GM21526 (cell line): Measurements from ENCODE around the gene LRRC25.
"Not testable (repeated sequence)": the region's sequence is repeated elsewhere in the genome, so short reads cannot be mapped to it uniquely, and the experiment has no call there.

Source experiments
- ATAC-seq: cut with Tn5 transposase; IDR thresholded peaks from one replicate; pipeline ENCODE4 v1.9.1; 2021; ENCODE audit warnings: moderate library complexity; ENCODE audit not compliant: unreplicated experiment, low FRiP score

LRRC25 gene

GRCh38 chr19:18353378-18354005 is 43.9 kb downstream of the LRRC25 start:
- no peak for ATAC-seq

DNA sequence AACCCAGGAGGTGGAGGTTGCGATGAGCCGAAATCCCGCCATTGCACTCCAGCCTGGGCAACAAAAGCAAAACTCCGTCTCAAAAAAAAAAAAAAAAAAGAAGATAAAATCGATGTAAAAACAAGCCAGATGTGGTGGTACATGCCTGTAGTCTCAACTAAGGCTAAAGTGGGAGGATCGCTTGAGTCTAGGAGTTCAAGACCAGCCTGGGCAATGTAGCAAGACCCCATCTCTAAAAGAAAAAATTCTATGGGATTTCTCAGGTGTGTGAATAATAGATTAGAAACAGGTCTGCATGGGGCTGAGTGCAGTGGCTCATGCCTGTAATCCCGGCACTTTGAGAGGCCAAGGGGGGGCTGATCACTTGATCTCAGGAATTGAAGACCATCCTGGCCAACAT is 45.9 kb downstream of the LRRC25 start:
- ATAC-seq = no peak

DNA sequence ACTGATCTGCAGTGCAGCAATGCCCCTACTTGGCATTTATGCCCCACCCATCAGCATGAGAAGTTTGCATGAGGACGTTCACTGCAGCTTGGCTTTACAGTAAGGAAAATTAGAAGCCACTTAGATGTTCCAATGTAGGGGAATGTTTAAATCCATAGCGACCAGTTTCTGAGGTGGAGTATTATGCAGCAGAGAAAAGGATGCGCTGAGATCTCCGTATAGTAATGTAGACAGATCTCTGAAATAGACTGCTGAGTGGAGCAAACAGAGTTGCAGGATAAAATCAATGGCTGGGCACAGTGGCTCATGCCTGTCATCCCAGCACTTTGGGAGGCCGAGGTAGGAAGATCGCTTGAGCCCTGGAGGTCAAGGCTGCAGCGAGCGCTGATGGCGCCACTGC is 46.9 kb downstream of the LRRC25 start:
- ATAC-seq = no peak

GRCh38 chr19:18349524-18350128 is 47.8 kb downstream of the LRRC25 start:
- ATAC-seq = no peak

DNA sequence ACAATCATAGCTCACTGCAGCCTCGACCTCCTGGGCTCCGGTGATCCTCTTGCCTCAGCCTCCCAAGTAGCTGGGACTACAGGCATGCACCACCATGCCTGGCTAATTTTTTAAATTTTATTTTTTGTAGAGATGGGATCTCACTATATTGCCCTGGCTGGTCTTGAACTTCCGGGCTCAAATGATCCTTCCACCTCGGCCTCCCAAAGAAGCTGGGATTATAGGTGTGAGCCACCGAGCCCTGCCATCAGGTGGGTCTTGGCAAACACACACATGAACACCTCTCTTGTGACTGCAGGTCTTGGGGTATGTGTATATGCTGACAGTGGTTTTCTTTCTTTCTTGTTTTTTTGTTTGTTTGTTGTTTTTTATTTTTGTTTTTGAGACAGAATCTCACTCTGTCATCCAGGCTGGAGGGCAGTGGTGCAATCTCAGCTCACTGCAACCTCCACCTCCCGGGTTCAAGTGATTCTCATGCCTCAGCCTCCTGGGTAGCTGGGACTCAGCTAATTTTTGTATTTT is 48.5 kb downstream of the LRRC25 start:
- ATAC-seq = not testable (repeated sequence)

GRCh38 chr19:18348171-18348570 is 49.3 kb downstream of the LRRC25 start:
- ATAC-seq = no peak

GRCh38 chr19:18346091-18346490 is 51.3 kb downstream of the LRRC25 start:
- ATAC-seq = no peak

DNA sequence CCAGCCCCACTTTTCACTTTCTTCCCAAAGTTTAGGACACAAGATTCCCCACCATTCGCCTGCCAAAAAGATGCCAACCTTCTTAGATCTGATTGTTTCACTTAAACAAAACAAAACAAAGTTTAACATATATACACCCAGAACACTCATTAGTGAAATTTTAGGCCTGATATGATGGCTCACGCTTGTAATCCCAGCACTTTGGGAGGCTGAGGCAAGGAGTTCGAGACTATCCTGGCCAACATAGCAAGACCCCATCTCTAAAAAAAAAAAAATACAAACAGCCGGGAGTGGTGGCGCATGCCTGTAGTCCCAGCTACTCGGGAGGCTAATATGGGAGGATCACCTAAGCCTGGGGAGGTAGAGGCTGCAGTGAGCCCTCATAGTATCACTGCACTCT is 52.1 kb downstream of the LRRC25 start:
- no peak for ATAC-seq

DNA sequence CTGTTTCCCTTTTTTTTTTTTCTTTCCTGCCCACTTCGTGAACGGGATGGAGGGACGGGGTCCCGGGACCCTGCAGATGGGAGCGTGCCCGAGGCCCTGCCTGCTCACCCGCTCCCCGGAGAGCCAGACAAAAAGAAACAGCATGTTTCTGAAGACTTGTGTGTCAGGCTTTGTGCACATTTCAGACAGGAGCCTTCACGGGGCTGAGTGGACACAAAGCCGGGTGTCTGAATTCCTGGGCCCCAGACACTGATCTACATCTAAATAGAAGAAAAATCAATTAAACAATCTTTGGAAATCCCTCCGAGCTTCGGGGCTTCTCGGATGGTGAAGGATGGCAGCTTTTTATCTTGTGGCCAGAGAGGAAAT is 52.9 kb downstream of the LRRC25 start:
- no peak for ATAC-seq

DNA sequence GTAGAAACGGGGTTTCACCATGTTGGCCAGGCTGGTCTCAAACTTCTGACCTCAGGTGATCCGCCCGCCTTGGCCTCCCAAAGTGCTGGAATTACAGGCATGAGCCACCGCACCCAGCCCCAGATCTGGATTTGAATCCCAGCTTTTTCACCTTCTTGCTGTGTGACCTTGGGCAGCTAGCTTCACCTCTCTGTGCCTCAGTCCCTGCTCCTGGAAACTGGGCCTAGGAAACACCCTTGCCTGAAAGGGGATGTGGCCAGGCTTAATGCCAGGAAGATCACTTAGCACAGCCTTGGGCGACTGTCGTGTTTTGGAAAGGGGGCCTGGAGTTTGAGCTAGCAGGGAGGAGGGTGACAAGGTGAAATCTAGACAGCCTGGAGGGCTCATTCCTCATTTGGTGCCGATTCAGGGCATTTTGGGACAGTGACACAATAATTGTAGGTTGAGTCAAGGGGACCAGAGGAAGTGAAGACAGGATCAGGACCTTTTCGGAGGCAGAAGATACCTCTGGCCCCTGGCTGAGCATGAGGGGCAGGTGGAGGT is 55.3 kb downstream of the LRRC25 start:
- no peak for ATAC-seq
